RWPE1 (cell line): ENCODE data around the gene HIC1.

ENCODE experiments used
- CTCF ChIA-PET: fragments of 350-600 bp; sonication (Branson Sonifier 250); formaldehyde crosslinking; extraction: SDS; loops from one replicate; lab custom pipeline; 2021; lab: Yijun Ruan, JAX
- POLR2A ChIA-PET: fragments of 400-600 bp; formaldehyde crosslinking; extraction: SDS; loops from one replicate; lab custom pipeline; 2020; ENCODE audit warnings: antibody characterized with exemption; ENCODE audit not compliant: low non-redundant PET; lab: Yijun Ruan, JAX
- DNase-seq: peaks from one replicate; pipeline ENCODE4 v3.0.0; 2012; ENCODE audit warnings: low spot score
- H3K27ac ChIP-seq: fragments of 450-650 bp; 2 replicates; pipeline ENCODE4 v1.5.1; 2017
- CTCF ChIP-seq: fragments of 450-650 bp; conservative IDR thresholded peaks from 2 replicates; pipeline ENCODE4 v1.5.1; 2017; ENCODE audit warnings: low read depth, mild to moderate bottlenecking

Gene HIC1

GRCh38 chr17:2094891-2095535 lies 40.1 kb downstream of the HIC1 start:
- DNase-seq = no peak
- CTCF ChIA-PET = interaction anchor here (0.6 to 0.9 kb wide), 3 partner anchors 15 to 149 kb away, joined by 3 to 4 read pairs (median 4); no protein-coding TSS in a partner anchor
- POLR2A ChIA-PET = no interaction called here
- no peak overlapping the region for H3K27ac ChIP-seq
- no peak for TF ChIP-seq CTCF

- POLR2A ChIA-PET = interaction anchor here (0.5 kb wide), 1 partner anchor 45 kb away, joined by 3 read pairs; no protein-coding TSS in a partner anchor
- CTCF ChIA-PET = interaction anchor here (0.6 to 0.9 kb wide), 2 partner anchors 136 to 149 kb away, joined by 3 to 4 read pairs; no protein-coding TSS in a partner anchor
- no peak for DNase-seq
- TF ChIP-seq CTCF = no peak
- H3K27ac ChIP-seq = no peak overlapping the region
These were observed 40.6 kb downstream of the HIC1 start for GRCh38 chr17:2095536-2095910.

- peak; percentile 75 for DNase-seq
- ChIA-PET CTCF (interaction anchor here (0.6 to 1.3 kb wide), 2 partner anchors 17 to 47 kb away, joined by 4 to 5 read pairs; partner anchors contain the start of gene HIC1), POLR2A (no interaction called here)
- TF ChIP-seq CTCF = no peak
- H3K27ac ChIP-seq = peak overlapping the region; percentile 52
These were observed 46.8 kb downstream of the HIC1 start for GRCh38 chr17:2101448-2102257.

- DNase-seq = peak; percentile 46
- peak overlapping the region; percentile 33; the same call in 1 of the 2 replicates for H3K27ac ChIP-seq
- POLR2A ChIA-PET = no interaction called here
These were observed 48.3 kb downstream of the HIC1 start for GRCh38 chr17:2102931-2103809.

GRCh38 chr17:2105663-2106062 lies 50.8 kb downstream of the HIC1 start:
- ChIA-PET POLR2A (no interaction called here), CTCF (no interaction called here)
- no peak overlapping the region for H3K27ac ChIP-seq
- DNase-seq = no peak
- no peak for TF ChIP-seq CTCF

More at GRCh38 chr17:2102931-2103809, 48.3 kb downstream of the HIC1 start:
- CTCF ChIA-PET = interaction anchor here (1.3 kb wide), 1 partner anchor 142 kb away, joined by 3 read pairs; no protein-coding TSS in a partner anchor
- TF ChIP-seq CTCF = no peak
